Mononuclear cell (primary cell): ENCODE data around the gene RAB24. TPM values are rescaled to one million over a fixed set of nuclear protein-coding genes. Genes with fewer than 3 reads are reported as not detected.

Source experiments
- H3K27me3 ChIP-seq: 2 replicates; pipeline ENCODE4 v1.6.0; 2011; ENCODE audit warnings: low read length, control low read depth; ENCODE audit not compliant: insufficient read depth
- H3K4me1 ChIP-seq: 2 replicates; pipeline ENCODE4 v1.5.1; 2011; ENCODE audit warnings: mild to moderate bottlenecking, low read length, control low read depth; ENCODE audit not compliant: insufficient read depth
- H3K4me3 ChIP-seq: 2 replicates; pipeline ENCODE4 v1.5.1; 2011; ENCODE audit warnings: mild to moderate bottlenecking, low read length, moderate library complexity
- H3K9me3 ChIP-seq: 2 replicates; pipeline ENCODE4 v1.5.1; 2011; ENCODE audit warnings: low read depth, mild to moderate bottlenecking, control low read depth, low read length
- total RNA-seq: library from RNA; depleted of rRNA; stranded (reverse); fragments of >200 nt; gene quantifications from one replicate; pipeline ENCODE4 v1.2.3, GENCODE V29; 2012

RAB24 gene
- total RNA-seq, 1 donor: 20.1 TPM

GRCh38 chr5:177336603-177337494 is 33.3 kb upstream of the RAB24 start:
- Histone ChIP-seq H3K4me1 (peaks cover 25% of the 10 kb centered on the region), H3K4me3 (no peak overlapping the region), H3K27me3 (no peaks in the 10 kb centered on the region), H3K9me3 (no peaks in the 10 kb centered on the region)

GRCh38 chr5:177336112-177336511 is 32.6 kb upstream of the RAB24 start:
- H3K4me3 ChIP-seq: no peak overlapping the region
- no peaks in the 10 kb centered on the region for H3K27me3 ChIP-seq
- H3K9me3 ChIP-seq: no peaks in the 10 kb centered on the region
- H3K4me1 ChIP-seq: peaks cover 32% of the 10 kb centered on the region

GRCh38 chr5:177335701-177336065 is 32.2 kb upstream of the RAB24 start:
- Histone ChIP-seq H3K27me3 (no peaks in the 10 kb centered on the region), H3K9me3 (no peaks in the 10 kb centered on the region), H3K4me3 (no peak overlapping the region), H3K4me1 (peaks cover 36% of the 10 kb centered on the region)

- Histone ChIP-seq H3K4me3 (no peak overlapping the region), H3K9me3 (no peaks in the 10 kb centered on the region), H3K27me3 (no peaks in the 10 kb centered on the region), H3K4me1 (peaks cover 38% of the 10 kb centered on the region)
Measured at GRCh38 chr5:177334781-177335700, 31.5 kb upstream of the RAB24 start.

- Histone ChIP-seq H3K4me3 (no peak overlapping the region), H3K27me3 (no peaks in the 10 kb centered on the region)
Measured at GRCh38 chr5:177334155-177334551, 30.6 kb upstream of the RAB24 start.

GRCh38 chr5:177333420-177334154 is 30.1 kb upstream of the RAB24 start:
- Histone ChIP-seq H3K27me3 (no peaks in the 10 kb centered on the region), H3K4me3 (no peak overlapping the region), H3K4me1 (peaks cover 25% of the 10 kb centered on the region), H3K9me3 (no peaks in the 10 kb centered on the region)

More at GRCh38 chr5:177334155-177334551, 30.6 kb upstream of the RAB24 start:
- H3K4me1 ChIP-seq: peaks cover 30% of the 10 kb centered on the region
- H3K9me3 ChIP-seq: no peaks in the 10 kb centered on the region

GRCh38 chr5:177332896-177333260 is 29.4 kb upstream of the RAB24 start:
- H3K4me1 ChIP-seq: peaks cover 21% of the 10 kb centered on the region

GRCh38 chr5:177332031-177332895 is 28.7 kb upstream of the RAB24 start:
- Histone ChIP-seq H3K4me3 (no peak overlapping the region), H3K4me1 (peaks cover 21% of the 10 kb centered on the region), H3K27me3 (no peaks in the 10 kb centered on the region), H3K9me3 (no peaks in the 10 kb centered on the region)

More at GRCh38 chr5:177332896-177333260, 29.4 kb upstream of the RAB24 start:
- Histone ChIP-seq H3K4me3 (no peak overlapping the region), H3K9me3 (no peaks in the 10 kb centered on the region), H3K27me3 (no peaks in the 10 kb centered on the region)

- no peak overlapping the region for H3K4me3 ChIP-seq
- peaks cover 21% of the 10 kb centered on the region for H3K4me1 ChIP-seq
- no peaks in the 10 kb centered on the region for H3K9me3 ChIP-seq
- H3K27me3 ChIP-seq: no peaks in the 10 kb centered on the region
Measured at GRCh38 chr5:177330991-177331842, 27.7 kb upstream of the RAB24 start.

- Histone ChIP-seq H3K27me3 (no peaks in the 10 kb centered on the region), H3K9me3 (no peaks in the 10 kb centered on the region), H3K4me1 (peaks cover 21% of the 10 kb centered on the region)
Measured at GRCh38 chr5:177329883-177330282, 26.4 kb upstream of the RAB24 start.

GRCh38 chr5:177328545-177329231 is 25.2 kb upstream of the RAB24 start:
- H3K4me1 ChIP-seq: peaks cover 28% of the 10 kb centered on the region
- no peaks in the 10 kb centered on the region for H3K27me3 ChIP-seq
- H3K4me3 ChIP-seq: no peak overlapping the region
- H3K9me3 ChIP-seq: no peaks in the 10 kb centered on the region

More at GRCh38 chr5:177329883-177330282, 26.4 kb upstream of the RAB24 start:
- no peak overlapping the region for H3K4me3 ChIP-seq

GRCh38 chr5:177327539-177328522 is 24.3 kb upstream of the RAB24 start:
- H3K27me3 ChIP-seq: no peaks in the 10 kb centered on the region
- H3K4me1 ChIP-seq: peaks cover 28% of the 10 kb centered on the region
- H3K9me3 ChIP-seq: no peaks in the 10 kb centered on the region
- H3K4me3 ChIP-seq: no peak overlapping the region
